NCI-H2107 treated with DMSO at 0.1 percent for 48 hours (cell line): ENCODE measurements around the gene THAP8.

Experiments used
- DNase-seq: peaks from one replicate; lab custom pipeline; 2025; ENCODE audit not compliant: unreplicated experiment; lab: John Stamatoyannopoulos, UW

THAP8 gene

DNA sequence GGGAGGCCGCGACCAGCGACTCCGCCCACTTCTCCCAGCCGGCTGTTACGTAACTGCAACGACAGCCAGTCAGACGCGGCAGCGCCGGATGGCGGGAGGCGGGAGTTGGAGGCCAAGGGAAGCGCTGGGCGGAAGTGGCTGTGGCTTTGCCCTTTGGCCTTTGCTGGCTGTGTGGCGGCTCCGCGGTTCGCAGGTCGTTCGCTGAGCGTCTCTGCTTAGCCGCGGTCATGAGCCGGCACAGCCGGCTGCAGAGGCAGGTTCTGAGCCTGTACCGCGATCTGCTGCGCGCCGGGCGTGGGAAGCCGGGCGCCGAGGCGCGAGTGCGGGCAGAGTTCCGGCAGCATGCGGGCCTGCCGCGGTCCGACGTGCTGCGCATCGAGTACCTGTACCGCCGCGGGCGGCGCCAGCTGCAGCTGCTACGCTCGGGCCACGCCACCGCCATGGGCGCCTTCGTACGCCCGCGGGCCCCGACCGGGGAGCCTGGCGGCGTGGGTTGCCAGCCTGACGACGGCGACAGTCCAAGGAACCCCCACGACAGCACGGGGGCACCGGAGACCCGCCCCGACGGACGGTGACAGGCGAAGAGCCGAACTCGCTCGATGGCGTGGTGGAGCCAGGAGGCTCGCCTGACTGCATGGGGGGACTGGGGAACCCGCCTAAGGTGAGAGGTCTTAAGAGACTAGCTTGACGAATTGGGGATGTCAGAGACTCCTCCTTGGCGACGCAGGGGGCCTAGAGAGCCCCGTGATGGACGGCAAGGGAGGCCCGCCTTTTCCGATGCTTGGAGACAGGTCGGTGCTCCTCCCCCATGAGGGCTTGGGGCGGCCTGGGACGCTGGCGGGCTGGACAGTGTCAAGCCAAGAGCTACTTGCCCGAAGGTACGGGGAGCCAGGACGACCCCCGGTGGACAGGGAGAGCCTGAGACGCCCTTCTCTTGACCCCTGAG is 58.8 kb downstream of the THAP8 start, which contains the start of gene SDHAF1:
SDHAF1 (plus strand) TSS at position 141 of the 946 bp plus-strand sequence; CDS start at position 228, 87 bp downstream.
- peak; percentile 79 for DNase-seq

DNA sequence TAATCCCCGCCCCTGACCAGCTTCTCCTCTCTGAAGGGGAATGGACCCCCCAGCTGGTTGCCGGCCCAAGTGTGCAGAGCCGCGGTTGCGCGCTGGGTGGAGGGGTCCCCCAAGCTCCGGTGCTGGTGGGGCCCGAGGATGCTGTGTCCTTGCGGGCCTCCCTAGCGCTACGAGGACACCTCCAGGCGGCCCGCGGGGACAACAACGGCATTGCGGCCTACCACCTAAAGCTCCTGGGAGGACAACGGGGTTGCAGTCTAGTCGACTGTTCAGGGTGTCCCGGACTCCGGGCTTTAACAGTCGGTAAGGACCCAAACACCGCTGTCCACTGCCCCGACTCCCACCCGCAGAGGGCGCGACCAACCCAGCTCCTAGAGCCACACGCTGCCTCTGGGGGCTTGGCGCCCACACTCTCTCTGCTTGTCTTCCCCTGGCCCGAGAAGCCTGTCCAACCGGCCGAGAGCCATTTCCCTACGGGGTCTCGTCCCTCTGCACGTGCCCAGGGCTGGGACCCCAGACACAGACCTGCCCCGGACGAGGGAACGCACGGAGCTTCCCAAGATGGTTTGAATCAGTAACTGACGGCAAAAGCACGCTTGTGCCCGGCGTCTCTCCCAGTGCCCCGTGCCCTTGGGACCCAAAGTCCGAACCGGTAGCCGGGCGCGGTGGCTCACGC is 60.0 kb downstream of the THAP8 start:
- no peak for DNase-seq

DNA sequence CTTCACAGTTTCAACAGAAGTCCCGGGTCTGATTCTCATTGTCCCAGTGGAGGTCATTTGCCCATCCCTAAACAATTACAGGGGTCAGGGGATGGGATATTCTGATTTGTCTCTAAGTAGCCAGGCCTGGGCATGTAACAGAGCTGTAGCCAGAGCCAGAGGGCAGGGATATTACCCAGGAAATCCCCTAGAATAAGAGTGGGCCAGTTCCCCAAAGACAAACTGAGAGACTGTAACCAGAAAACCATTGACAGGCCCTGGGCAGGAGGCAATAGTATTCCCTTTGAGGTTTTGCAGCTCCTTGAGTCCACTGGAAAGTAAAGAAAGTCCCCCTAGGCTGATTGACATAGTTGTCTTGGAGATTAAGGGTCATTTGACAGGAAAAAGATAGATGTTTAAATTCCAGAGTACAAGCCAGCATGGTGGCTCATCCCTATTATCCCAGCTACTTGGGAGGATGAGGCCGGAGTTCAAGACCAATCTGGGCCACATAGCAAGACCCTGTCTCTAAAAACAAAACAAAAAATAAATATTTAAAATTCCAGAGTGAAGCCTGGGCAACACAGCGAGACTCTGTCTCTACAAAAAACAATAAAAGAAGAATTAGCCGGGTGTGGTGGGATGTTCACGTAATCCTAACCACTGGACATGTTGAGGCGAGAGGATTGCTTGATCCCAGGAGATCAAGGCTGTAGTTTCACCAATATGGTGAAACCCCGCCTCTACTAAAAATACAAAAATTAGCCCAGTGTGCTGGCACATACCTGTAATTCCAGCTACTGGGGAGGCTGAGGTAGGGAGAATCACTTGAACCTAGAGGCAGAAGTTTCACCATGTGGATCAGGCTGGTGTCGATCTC is 60.9 kb downstream of the THAP8 start:
- no peak for DNase-seq

DNA sequence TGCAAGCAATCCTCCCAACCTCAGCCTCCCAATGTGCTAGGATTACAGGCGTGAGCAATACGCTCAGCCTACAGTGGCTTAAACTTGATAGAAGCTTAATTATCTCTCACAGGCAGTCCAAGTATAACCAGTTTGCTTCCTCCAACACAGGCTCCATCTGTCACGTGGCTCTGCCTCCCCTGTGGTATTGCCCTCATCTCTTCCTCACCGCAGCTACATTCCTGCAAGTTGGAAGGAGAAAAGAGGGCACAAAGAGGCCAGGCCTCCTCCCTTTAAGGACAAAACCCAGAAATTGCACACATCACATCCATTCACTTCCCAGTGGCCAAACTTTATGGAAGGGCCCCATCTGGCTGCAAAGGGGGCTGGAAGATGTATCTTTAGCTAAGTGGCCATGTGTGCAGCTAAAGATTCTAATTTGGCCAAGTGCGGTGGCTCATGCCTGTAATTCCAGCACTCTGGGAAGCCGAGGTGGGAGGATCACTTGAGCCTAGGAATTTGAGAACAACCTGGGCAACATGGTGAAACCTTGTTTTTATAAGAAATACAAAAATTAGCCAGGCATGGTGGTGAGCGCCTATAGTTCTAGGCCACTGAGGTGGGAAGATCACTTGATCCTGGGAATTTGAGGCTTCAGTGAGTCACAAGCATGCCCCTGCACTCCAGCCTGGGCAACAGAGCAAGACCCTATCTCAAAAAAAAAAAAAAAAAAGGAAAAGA is 62.2 kb downstream of the THAP8 start:
- no peak for DNase-seq

DNA sequence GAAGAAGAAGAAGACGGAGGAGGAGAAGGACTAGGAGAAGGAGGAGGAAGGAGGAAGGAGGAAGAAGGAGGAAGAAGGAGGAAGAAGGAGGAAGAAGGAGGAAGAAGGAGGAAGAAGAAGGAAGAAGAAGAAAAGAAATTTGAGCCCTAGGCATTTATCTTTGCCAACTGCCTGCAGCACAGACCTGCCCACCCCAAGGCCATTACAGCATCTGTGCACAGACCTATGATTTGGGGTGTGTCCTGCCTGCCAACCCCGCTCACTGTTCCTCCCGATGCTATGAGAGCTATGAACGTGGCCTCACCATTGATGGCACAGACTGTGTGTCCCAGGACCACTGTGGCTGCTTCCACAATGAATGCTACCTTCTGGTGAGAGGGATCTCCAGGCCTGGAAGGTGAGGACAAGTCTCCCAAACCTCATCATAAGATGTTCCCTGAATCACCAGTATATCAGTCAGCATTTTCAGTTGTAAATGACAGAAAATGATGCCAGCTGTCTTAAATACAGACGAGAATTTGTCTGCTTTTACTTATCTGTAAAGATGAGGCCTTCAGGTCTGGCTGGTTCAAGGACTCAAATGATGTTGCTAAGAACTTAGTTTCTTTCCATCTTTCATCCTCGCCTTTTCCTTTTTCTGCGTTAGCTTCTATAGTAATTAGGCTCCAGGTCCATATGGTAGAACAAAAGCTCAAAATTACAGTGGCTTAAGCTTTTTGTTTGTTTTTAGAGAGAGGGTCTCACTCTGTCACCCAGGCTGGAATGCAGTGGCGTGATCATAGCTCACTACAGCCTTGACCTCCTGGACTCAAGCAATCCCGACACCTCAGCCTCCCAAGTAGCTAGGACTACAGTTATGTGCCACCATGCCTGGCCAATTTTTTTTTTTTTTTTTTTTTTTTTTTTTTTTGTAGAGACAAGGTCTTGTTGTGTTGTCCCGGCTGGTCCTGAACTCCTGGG is 63.0 kb downstream of the THAP8 start:
- no peak for DNase-seq

- no peak for DNase-seq
Measured at GRCh38 chr19:35990156-35990555, 63.9 kb downstream of the THAP8 start.

DNA sequence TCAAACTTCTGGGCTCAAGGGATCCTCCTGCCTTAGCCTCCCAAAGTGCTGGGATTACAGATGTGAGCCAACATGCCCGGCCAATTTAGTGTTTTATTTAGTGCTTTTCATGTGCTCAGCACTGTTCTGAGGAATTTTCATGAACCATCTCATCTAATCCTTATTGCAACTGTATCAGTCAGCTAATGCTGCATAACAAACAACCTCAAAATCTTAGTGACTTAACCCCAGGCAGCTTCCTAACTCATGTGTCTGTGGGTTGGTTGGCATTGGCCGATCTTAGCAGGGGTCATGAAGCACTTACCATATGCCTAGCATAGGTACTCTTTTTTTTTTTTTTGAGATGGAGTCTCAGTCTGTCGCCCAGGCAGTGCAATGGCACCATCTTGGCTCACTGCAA is 65.3 kb downstream of the THAP8 start:
- DNase-seq = no peak

DNA sequence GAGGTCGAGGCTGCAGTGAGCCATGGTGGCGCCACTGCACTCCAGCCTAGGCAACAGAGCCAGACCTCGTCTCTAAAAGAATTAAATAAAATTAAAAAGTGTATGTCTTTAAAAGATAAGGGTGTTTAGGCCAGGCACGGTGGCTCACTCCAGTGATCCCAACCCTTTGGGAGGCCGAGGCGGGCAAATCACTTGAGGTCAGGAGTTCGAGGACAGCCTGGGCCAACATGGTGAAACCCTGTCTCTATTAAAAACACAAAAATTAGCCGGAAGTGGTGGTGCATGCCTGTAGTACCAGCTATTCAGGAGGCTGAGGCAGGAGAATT is 66.6 kb downstream of the THAP8 start:
- DNase-seq = no peak

GRCh38 chr19:35986664-35987570 is 67.2 kb downstream of the THAP8 start:
- no peak for DNase-seq

- DNase-seq = no peak
Measured at GRCh38 chr19:35986111-35986510, 68.0 kb downstream of the THAP8 start.
